HepG2 (cell line): Measurements from ENCODE around the gene CTXN1. TPM values are rescaled to one million over a fixed set of nuclear protein-coding genes. Genes with fewer than 3 reads are reported as not detected.

Experiments used
- DPF2 ChIP-seq: sonication (generic); formaldehyde crosslinking; IDR thresholded peaks from 2 replicates; pipeline ENCODE4 v1.4.0; 2020; ENCODE audit warnings: mild to moderate bottlenecking, low read depth, missing genetic modification reagents, borderline replicate concordance
- MATR3 ChIP-seq: sonication (generic); formaldehyde crosslinking; IDR thresholded peaks from 2 replicates; pipeline ENCODE4 v1.4.0; 2020; ENCODE audit warnings: missing genetic modification reagents
- NFIB ChIP-seq: sonication (generic); formaldehyde crosslinking; IDR thresholded peaks from 2 replicates; pipeline ENCODE4 v1.9.0; 2021; ENCODE audit warnings: missing genetic modification reagents, mild to moderate bottlenecking, borderline replicate concordance
- PAWR ChIP-seq: sonication (generic); formaldehyde crosslinking; IDR thresholded peaks from 2 replicates; pipeline ENCODE4 v1.4.0; 2020; ENCODE audit warnings: missing genetic modification reagents, mild to moderate bottlenecking, borderline replicate concordance
- REXO4 ChIP-seq: sonication (generic); formaldehyde crosslinking; IDR thresholded peaks from 2 replicates; pipeline ENCODE4 v1.8.0; 2022; ENCODE audit warnings: missing genetic modification reagents, mild to moderate bottlenecking, borderline replicate concordance
- RNF2 ChIP-seq: fragments of 450-650 bp; conservative IDR thresholded peaks from 2 replicates; pipeline ENCODE4 v1.6.1; 2016; ENCODE audit warnings: low read depth
- SNRNP70 ChIP-seq: fragments of 200-400 bp; formaldehyde crosslinking; IDR thresholded peaks from 2 replicates; pipeline ENCODE4 v1.6.1; 2017; ENCODE audit warnings: mild to moderate bottlenecking, low read depth, low read length, moderate library complexity
- ZBTB38 ChIP-seq: sonication (generic); formaldehyde crosslinking; IDR thresholded peaks from 2 replicates; pipeline ENCODE4 v1.5.1; 2020; ENCODE audit warnings: mild to moderate bottlenecking, missing genetic modification reagents
- ZFX ChIP-seq: sonication (generic); formaldehyde crosslinking; IDR thresholded peaks from 2 replicates; pipeline ENCODE4 v1.4.0; 2020; ENCODE audit warnings: mild to moderate bottlenecking, low read depth, missing genetic modification reagents, moderate library complexity
- ZNF121 ChIP-seq: sonication (generic); formaldehyde crosslinking; IDR thresholded peaks from 2 replicates; pipeline ENCODE4 v1.5.0; 2020; ENCODE audit warnings: mild to moderate bottlenecking, missing genetic modification reagents
- ZNF225 ChIP-seq: sonication (generic); formaldehyde crosslinking; IDR thresholded peaks from 2 replicates; pipeline ENCODE4 v1.4.0; 2020; ENCODE audit warnings: mild to moderate bottlenecking, missing genetic modification reagents
- ZNF234 ChIP-seq: sonication (generic); formaldehyde crosslinking; conservative IDR thresholded peaks from 2 replicates; pipeline ENCODE4 v1.5.1; 2020; ENCODE audit warnings: mild to moderate bottlenecking, missing genetic modification reagents
- ZNF773 ChIP-seq: sonication (generic); formaldehyde crosslinking; IDR thresholded peaks from 2 replicates; pipeline ENCODE4 v1.4.0; 2020; ENCODE audit warnings: missing genetic modification reagents, borderline replicate concordance
- polyA plus RNA-seq, 8 experiments: library from polyadenylated mRNA; depleted of rRNA in 3 of 8; stranded (reverse) in 7 of 8; unstranded in 1 of 8; fragments of >200 nt; fragmentation: Illumina TruSeq in 4 of 8; extraction: Trizol in 4 of 8; gene quantifications; 2 replicates each; pipeline versions ENCODE4 v1.2.1 to v1.2.3, GENCODE V29; 2011 to 2016; ENCODE audit warnings: low read depth in 4 of 8, missing spikeins in 1 of 8, mixed read lengths in 1 of 8; ENCODE audit not compliant: insufficient read depth in 1 of 8
- total RNA-seq, 5 experiments: library from RNA; depleted of rRNA; stranded (reverse); fragments of >200 nt; fragmentation: Illumina TruSeq; extraction: Trizol; gene quantifications; 2 replicates each; pipeline ENCODE4 v1.2.3, GENCODE V29; 2016; ENCODE audit warnings: low read depth in 1 of 5
- TF ChIP-seq, protein P1 (sequence below): sonication (generic); formaldehyde crosslinking; conservative IDR thresholded peaks from 2 replicates; pipeline ENCODE4 v1.4.0; 2020; ENCODE audit warnings: missing genetic modification reagents
- TF ChIP-seq, protein P2 (sequence below): sonication (generic); formaldehyde crosslinking; IDR thresholded peaks from 2 replicates; pipeline ENCODE4 v1.9.0; 2021; ENCODE audit warnings: missing genetic modification reagents, borderline replicate concordance
- TF ChIP-seq, protein P3 (sequence below): IDR thresholded peaks from 2 replicates; pipeline ENCODE4 v1.6.1; 2016; ENCODE audit warnings: missing genetic modification reagents, missing compliant biosample characterization
- TF ChIP-seq, protein P4 (sequence below): sonication (generic); formaldehyde crosslinking; IDR thresholded peaks from one replicate; pipeline ENCODE4 v1.5.1; 2020; ENCODE audit warnings: mild to moderate bottlenecking, missing genetic modification reagents; ENCODE audit errors: not compliant biosample characterization

CTXN1 gene
- total and polyA plus RNA-seq, 2 of the 13 experiments (the other 11 are each of a cell fraction or from before 2014, with no cell fraction given): 0.11 TPM; not detected in 1

DNA sequence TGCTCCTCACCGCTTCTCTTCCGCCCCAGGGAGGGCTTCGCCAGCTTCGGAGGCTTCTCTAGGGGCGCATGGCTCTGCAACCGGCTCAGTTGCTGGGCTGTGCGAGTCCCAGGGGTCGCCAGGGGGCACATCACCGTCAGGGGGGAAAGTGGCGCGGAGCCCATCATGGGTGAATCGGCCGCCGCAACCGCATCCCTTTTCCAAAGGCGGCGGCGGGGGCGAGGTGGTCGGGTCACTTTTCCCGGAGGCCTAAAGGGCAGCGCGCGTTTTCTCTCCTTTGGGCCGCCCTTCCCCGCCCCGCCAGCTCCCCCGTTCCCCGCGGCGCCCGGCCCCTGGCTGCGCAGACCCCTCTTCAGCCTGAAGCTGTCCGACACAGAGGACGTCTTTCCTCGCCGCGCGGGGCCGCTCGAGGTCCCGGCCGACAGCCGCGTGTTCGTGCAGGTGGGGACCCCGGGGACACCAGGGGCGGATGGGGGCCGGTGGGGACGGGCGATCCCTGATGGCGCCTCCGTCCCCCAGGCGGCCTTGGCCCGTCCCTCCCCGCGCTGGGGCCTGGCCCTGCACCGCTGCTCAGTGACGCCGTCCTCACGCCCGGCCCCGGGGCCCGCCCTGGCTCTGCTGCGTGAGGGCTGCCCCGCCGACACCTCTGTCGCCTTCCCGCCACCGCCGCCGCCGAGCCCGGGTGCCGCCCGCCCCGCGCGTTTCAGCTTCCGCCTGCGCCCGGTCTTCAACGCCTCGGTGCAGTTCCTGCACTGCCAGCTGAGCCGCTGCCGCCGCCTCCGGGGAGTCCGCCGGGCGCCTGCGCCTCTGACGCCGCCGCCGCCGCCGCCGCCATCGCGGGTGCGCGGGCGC, 9.6 kb downstream of the CTXN1 start (continued):
- TF ChIP-seq ZNF225 (CRISPR knock-in tag) (no peak; the same call in 1 of the 2 replicates), ZNF773 (no peak; the same call in 1 of the 2 replicates), MATR3 (CRISPR knock-in tag) (no peak), SNRNP70 (no peak), REXO4 (CRISPR knock-in tag) (no peak), DPF2 (CRISPR knock-in tag) (no peak), ZNF234 (CRISPR knock-in tag) (no peak), ZFX (CRISPR knock-in tag) (peak; percentile 71), PAWR (CRISPR knock-in tag) (no peak), RNF2 (peak; percentile 73; the same call in 1 of the 2 replicates), ZBTB38 (peak; percentile 28; the same call in 1 of the 2 replicates), ZNF121 (CRISPR knock-in tag) (no peak), NFIB (CRISPR knock-in tag) (no peak)
- TF ChIP-seq, protein P1, sequence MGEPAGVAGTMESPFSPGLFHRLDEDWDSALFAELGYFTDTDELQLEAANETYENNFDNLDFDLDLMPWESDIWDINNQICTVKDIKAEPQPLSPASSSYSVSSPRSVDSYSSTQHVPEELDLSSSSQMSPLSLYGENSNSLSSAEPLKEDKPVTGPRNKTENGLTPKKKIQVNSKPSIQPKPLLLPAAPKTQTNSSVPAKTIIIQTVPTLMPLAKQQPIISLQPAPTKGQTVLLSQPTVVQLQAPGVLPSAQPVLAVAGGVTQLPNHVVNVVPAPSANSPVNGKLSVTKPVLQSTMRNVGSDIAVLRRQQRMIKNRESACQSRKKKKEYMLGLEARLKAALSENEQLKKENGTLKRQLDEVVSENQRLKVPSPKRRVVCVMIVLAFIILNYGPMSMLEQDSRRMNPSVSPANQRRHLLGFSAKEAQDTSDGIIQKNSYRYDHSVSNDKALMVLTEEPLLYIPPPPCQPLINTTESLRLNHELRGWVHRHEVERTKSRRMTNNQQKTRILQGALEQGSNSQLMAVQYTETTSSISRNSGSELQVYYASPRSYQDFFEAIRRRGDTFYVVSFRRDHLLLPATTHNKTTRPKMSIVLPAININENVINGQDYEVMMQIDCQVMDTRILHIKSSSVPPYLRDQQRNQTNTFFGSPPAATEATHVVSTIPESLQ (CRISPR knock-in tag): no peak
- TF ChIP-seq, protein P2, sequence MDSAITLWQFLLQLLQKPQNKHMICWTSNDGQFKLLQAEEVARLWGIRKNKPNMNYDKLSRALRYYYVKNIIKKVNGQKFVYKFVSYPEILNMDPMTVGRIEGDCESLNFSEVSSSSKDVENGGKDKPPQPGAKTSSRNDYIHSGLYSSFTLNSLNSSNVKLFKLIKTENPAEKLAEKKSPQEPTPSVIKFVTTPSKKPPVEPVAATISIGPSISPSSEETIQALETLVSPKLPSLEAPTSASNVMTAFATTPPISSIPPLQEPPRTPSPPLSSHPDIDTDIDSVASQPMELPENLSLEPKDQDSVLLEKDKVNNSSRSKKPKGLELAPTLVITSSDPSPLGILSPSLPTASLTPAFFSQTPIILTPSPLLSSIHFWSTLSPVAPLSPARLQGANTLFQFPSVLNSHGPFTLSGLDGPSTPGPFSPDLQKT (CRISPR knock-in tag): no peak
- TF ChIP-seq, protein P3, sequence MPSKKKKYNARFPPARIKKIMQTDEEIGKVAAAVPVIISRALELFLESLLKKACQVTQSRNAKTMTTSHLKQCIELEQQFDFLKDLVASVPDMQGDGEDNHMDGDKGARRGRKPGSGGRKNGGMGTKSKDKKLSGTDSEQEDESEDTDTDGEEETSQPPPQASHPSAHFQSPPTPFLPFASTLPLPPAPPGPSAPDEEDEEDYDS: no peak
- TF ChIP-seq, protein P4, sequence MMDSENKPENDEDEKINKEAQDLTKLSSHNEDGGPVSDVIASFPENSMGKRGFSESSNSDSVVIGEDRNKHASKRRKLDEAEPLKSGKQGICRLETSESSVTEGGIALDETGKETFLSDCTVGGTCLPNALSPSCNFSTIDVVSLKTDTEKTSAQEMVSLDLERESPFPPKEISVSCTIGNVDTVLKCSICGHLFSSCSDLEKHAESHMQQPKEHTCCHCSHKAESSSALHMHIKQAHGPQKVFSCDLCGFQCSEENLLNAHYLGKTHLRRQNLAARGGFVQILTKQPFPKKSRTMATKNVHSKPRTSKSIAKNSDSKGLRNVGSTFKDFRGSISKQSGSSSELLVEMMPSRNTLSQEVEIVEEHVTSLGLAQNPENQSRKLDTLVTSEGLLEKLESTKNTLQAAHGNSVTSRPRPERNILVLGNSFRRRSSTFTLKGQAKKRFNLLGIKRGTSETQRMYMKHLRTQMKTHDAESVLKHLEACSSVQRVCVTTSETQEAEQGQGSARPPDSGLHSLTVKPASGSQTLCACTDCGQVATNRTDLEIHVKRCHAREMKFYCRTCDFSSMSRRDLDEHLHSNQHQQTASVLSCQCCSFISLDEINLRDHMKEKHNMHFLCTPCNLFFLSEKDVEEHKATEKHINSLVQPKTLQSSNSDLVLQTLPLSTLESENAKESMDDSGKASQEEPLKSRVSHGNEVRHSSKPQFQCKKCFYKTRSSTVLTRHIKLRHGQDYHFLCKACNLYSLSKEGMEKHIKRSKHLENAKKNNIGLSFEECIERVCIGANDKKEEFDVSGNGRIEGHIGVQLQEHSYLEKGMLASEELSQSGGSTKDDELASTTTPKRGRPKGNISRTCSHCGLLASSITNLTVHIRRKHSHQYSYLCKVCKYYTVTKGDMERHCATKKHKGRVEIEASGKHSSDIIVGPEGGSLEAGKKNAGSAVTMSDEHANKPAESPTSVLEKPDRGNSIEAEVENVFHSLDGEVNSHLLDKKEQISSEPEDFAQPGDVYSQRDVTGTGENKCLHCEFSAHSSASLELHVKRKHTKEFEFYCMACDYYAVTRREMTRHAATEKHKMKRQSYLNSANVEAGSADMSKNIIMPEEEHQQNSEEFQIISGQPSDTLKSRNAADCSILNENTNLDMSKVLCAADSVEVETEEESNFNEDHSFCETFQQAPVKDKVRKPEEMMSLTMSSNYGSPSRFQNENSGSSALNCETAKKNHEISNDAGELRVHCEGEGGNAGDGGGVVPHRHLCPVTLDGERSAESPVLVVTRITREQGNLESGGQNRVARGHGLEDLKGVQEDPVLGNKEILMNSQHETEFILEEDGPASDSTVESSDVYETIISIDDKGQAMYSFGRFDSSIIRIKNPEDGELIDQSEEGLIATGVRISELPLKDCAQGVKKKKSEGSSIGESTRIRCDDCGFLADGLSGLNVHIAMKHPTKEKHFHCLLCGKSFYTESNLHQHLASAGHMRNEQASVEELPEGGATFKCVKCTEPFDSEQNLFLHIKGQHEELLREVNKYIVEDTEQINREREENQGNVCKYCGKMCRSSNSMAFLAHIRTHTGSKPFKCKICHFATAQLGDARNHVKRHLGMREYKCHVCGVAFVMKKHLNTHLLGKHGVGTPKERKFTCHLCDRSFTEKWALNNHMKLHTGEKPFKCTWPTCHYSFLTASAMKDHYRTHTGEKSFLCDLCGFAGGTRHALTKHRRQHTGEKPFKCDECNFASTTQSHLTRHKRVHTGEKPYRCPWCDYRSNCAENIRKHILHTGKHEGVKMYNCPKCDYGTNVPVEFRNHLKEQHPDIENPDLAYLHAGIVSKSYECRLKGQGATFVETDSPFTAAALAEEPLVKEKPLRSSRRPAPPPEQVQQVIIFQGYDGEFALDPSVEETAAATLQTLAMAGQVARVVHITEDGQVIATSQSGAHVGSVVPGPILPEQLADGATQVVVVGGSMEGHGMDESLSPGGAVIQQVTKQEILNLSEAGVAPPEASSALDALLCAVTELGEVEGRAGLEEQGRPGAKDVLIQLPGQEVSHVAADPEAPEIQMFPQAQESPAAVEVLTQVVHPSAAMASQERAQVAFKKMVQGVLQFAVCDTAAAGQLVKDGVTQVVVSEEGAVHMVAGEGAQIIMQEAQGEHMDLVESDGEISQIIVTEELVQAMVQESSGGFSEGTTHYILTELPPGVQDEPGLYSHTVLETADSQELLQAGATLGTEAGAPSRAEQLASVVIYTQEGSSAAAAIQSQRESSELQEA (CRISPR knock-in tag): no peak
